Measurements from ENCODE around the gene MYO5C.
A peak's percentile ranks its signal among the peaks of the same experiment; 100 is the strongest.
"Not testable (repeated sequence)": the region's sequence is repeated elsewhere in the genome, so short reads cannot be mapped to it uniquely, and the experiment has no call there.

Gene MYO5C

GRCh38 chr15:52181938-52182780, 113.4 kb downstream of the MYO5C start:
- DNase-seq (ENCODE audit: extremely low read depth in 1 of 2, low read depth in 1 of 2) = no peak

DNA sequence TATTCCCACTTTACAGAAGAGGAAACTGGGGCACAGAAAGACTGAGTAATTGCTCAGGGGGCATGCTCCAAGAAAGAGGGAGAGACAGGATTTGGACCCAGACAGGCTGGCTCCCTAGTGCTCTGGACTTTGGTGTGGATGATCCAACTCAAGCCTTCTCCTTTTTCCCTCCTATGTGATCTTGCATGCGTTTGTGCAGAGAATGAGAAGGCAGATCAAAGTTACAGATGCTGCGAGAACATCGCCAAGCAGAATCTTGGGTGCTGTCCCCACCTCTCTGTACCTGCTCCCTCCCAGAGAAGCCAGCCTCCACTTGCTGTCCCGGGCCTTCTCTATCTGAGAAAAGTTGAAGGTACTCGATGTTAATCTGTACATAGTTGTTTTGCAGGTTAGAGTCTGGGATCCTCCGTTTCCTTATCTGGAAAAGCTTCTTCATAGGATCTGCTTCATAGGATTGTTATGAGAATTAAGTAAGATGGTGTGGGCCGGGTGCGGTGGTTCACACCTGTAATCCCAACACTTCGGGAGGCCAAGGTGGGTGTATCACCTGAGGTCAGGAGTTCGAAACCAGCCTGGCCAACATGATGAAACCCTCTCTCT, 114.7 kb downstream of the MYO5C start:
- DNase-seq (ENCODE audit: extremely low read depth in 1 of 2, low read depth in 1 of 2) = no peak

DNA sequence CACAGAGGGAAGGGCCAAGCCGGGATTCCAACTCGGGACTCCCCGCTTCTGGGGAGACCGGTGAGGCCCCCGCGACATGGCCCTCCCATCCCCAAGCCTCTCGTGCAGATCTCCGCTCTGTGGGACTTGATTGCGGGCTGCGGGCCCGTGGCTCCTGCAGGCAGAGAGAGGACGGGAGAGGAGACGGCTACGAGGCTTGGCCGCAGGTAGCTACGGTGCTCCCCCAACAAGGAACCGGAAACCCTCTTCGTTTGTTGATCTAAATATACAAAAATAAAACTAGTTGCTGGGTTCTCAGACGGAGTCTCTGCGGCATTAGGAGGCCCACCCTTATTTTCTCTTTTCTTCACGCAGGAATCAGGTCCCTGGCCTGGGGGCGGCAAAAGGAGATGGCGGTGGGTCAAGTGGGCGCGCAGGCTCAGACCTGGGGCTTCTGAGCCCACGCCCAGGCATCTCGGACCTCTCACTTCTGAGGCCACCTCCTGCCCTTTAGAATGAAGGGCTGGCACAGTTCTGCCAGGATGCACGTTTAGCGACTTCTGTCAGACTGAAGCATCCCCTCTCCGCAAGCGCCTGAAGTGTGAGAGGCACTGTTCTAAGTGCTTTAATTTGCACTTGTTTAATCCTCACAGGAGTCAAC, 115.3 kb downstream of the MYO5C start:
- DNase-seq (ENCODE audit: extremely low read depth in 1 of 2, low read depth in 1 of 2) = no peak

DNA sequence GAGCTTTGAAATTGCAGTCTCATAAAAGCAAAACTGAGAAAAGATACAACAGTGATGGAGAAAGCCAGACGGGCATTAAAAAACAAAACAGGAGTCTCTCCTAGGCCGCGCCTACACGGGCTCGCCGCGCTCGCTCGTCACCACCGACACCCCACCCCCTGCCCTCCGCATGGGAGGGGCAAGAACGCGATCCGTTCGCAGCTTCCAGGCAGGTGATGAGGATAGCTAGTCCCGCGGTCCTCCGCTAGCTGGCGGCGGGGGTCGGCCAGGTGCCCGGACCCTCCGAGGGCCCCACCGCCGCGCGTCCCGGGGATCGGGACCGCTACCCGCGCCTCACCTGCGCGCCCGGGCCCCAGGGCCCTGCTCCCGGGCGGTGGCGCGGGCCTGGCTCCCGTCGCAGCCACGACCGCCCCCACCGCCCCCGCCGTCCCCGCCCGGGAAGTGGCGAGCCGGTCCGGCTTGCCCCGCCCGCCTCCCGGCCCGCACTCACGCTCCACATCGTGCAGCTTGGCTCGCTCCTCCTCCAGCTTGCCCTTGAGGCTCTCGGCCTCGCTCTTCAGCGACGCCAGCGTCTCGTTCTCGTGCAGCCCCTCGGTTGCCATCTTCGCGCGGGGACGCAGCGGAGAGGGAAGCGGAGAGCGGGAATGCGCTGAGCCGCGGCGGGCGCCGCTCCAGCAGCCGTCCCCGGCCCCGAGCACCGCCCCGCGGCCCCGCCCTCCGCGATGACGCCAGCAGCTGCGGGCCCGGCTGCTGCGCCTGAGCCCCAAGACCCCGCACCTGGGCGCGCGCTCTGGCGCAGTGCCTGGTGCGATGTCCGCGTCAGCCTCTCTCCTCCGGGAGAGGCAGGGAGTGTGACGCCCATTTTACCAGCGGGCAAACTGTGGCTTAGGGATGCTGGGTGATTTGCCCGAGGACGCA, 116.1 kb downstream of the MYO5C start:
- DNase-seq (ENCODE audit: extremely low read depth in 1 of 2, low read depth in 1 of 2) = peak; percentile 63 to 80

GRCh38 chr15:52178765-52179164, 116.8 kb downstream of the MYO5C start:
- DNase-seq (ENCODE audit: extremely low read depth in 1 of 2, low read depth in 1 of 2) = no peak

DNA sequence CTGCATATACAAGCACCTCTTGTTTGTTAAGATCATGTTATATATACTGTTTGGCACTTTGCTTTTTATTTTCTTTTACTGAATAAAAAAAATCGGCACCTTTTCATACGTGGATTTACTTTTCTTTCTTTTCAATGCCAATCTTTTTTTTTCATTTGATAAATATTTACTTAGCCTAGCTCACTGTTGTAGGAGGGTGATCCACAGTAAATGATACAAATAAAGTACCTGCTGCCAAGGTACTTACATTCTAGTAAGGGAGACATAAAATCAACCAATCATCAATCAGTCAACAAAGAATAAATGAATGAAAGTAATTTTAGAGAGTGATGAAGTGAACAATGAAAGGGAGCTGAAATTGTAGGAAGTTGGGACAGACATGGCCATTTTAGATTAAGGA, 122.7 kb downstream of the MYO5C start:
- no peak for DNase-seq (ENCODE audit: extremely low read depth in 1 of 2, low read depth in 1 of 2)

GRCh38 chr15:52171807-52172206, 123.8 kb downstream of the MYO5C start:
- no peak for DNase-seq (ENCODE audit: extremely low read depth in 1 of 2, low read depth in 1 of 2)

DNA sequence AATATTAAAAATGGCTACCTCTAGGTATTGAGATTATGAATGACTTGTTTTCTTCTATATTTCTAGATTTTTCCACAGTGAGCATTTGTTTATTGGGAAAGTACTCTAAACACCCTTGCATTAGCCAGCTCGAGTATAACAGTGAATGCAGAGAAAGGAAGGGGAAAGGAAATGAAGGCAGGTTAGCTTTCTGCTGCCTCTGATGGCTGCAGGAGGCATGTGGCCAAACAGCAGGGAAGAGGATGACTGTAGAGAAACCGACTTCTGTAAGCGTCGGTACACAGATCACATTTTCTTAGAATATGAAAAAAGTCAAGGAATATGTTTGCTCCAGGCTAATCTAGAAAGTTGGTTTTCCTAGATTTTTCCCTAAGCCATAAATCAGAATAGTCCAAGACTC, 124.2 kb downstream of the MYO5C start:
- no peak for DNase-seq (ENCODE audit: extremely low read depth in 1 of 2, low read depth in 1 of 2)

DNA sequence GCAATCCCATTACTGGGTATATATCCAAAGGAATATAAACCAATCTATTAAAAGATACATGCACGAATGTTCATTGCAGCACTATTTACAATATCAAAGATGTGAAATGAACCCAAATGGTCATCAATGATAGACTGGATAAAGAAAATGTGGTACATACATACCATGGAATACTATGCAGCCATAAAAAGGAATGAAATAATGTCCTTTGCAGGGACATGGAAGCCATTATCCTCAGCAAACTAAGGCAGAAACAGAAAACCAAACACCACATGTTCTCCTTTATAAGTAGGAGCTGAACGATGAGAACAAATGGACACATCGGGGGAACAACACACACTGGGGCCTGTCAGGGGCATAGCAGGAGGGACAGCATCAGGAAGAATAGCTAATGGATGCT, 125.4 kb downstream of the MYO5C start:
- not testable (repeated sequence) for DNase-seq (ENCODE audit: extremely low read depth in 1 of 2, low read depth in 1 of 2)

- not testable (repeated sequence) for DNase-seq (ENCODE audit: extremely low read depth in 1 of 2, low read depth in 1 of 2)
Observed at GRCh38 chr15:52165494-52166131, 130.0 kb downstream of the MYO5C start.

- no peak for DNase-seq (ENCODE audit: extremely low read depth in 1 of 2, low read depth in 1 of 2)
Observed at GRCh38 chr15:52164631-52165265, 130.9 kb downstream of the MYO5C start.

DNA sequence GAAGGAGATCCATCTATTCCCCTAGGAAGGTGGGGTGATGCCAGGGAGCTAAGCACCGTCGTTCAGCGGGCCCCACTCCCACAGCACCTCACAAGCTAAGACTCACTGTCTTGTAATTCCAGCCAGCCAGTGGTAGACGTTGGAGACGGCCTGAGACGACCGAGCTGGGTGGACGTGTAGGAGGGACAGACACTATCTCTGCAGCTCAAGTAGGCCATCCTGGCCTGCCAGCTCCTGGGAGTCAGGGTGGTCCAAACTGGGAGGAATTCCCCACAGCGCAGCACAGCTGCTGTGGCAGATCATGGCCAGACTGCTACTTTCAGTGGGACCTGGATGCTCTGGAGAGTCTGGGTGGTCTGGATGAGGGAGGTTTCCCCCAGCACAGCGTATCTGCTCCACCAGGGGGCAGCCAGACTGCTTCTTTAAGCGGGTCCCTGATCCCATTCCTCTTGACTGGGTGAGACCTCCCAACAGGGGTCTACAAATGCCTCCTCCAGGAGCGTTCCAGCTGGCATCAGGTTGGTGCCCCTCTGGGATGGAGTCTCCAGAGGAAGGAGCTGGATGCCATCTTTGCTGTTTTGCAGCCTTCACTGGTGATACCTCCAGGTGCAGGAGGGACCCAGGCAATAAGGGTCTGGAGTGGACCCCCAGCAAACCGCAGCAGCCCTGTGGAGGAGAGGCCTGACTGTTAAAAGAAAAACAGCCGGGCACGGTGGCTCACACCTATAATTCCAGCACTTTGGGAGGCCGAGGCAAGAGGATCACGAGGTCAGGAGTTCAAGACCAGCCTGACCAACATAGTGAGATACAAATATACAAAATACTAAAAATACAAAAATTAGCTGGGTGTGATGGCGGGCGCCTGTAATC, 132.0 kb downstream of the MYO5C start:
- no peak for DNase-seq (ENCODE audit: extremely low read depth in 1 of 2, low read depth in 1 of 2)

DNA sequence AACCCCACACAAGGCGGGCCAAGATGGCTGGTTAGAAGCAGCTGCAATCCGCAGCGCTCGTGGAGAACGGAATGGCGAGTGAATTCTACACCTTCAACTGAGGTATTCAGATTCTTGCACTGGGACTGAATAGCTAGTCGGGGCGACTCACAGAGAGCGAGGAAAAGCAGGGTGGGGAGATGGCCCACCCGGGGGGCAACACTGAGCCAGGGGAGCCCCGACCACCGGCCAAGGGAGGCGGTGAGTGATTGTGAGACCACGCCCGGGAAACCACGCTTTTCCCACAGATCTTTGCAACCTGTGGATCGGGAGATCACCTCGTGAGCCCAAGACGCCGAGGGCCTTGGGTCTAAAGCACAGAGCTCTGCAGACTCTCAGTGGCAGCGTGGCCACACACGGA, 132.7 kb downstream of the MYO5C start:
- no peak for DNase-seq (ENCODE audit: extremely low read depth in 1 of 2, low read depth in 1 of 2)

GRCh38 chr15:52162260-52162659, 133.3 kb downstream of the MYO5C start:
- no peak for DNase-seq (ENCODE audit: extremely low read depth in 1 of 2, low read depth in 1 of 2)

DNA sequence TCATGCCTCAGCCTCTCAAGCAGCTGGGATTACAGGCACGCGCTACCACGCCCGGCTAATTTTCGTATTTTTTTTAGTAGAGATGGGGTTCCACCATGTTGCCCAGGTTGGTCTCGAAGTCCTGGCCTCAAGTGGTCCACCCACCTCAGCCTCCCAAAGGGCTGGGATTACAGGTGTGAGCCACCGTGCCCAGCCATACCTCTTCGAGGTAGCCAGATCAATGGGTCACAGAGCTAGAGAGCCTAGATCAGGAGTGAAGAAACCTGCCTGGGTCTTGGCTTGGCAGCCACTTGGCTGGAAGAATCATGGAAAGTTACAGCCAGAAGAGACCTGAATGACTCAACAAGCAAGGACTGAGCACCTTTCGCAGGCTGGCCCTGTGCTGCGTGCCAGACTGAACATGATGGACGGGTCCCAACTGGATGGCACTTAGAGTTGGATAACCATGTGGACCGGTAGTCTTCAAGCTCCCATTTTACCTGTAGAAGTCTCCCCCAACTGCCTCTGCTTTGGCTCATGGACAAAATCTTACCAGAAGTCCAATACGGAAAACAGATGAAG, 134.1 kb downstream of the MYO5C start:
- no peak for DNase-seq (ENCODE audit: extremely low read depth in 1 of 2, low read depth in 1 of 2)

DNA sequence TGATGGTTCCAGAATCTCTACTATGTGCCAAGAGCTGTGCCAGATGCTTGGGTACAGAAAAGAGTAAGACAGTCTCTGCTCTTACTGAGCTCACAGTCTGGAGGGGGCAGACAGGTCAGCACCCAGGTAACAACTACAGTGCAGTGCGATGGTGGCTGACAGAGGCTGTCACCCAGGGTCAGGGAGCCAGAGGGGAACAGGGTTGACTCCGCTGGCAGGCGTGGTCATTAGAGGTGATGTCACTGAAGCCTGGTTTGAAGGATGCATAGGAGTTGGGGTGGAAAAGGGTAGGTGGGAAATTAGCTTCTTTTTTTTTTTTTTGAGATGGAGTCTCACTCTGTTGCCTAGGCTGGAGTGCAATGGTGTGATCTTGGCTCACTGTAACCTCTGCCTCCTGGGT, 136.0 kb downstream of the MYO5C start:
- no peak for DNase-seq (ENCODE audit: extremely low read depth in 1 of 2, low read depth in 1 of 2)

DNA sequence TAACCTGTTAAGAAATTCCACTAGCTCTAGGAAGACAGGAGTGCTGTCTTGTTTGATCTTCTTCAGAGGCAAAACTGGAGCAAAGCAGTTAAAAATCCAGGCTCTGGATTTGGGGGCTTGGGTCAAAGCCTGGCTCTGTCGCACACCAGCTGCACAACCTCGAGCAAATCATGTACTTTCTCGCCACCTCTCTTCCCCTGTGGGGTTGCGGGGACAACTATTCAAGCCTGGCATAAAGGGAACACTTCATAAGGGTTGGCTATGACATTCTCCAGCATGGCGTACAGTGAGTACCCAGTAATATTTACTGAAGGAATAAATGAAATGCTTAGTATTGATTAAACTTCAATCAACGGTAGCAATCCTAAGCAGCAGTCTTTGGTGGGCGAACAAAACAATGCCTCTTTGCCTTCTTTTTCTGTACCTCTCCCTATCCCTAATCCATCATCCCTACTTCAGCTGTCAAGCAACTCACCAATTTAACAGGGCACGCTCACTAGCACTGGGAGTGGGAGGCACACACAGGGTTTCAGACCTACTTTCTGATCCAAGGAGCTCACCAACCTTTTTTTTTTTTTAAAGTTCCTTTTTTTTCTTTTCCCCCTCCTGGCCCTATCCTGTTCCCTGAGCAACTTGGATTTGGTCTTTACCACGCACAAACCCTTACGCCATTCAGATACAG, 137.4 kb downstream of the MYO5C start:
- DNase-seq (ENCODE audit: extremely low read depth in 1 of 2, low read depth in 1 of 2) = no peak

DNA sequence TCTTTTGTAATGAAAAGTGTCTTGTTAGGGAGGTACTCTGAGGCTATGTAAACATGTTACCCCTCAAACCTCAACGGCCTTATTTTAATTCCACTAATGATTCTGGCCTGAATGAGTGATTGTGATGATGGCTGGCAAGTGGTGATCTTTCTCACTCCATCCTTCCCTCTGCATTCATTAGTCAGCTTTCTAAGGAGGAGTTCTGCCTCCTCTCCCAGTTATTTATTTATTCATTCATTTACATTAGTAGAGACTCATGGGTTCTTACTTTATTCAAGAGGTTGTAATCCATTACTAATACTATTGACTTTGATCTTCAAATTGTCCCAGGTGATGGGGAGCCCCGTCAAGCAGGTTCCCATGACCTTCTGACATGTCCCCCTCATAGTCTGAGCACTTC, 139.7 kb downstream of the MYO5C start:
- no peak for DNase-seq (ENCODE audit: extremely low read depth in 1 of 2, low read depth in 1 of 2)
